Measurements from ENCODE around the gene SLIT3.

SLIT3 gene

GRCh38 chr5:169268019-169268418 lies 32.9 kb downstream of the SLIT3 start:
- intact Hi-C loops (cut with micrococcal nuclease) = no loop called here
- Mint-ChIP-seq H3K4me1 (ENCODE audit: low read depth) (no peaks in the 10 kb centered on the region), H3K36me3 (ENCODE audit: low read depth) (no peaks in the 10 kb centered on the region), H3K27ac (no peak overlapping the region), H3K9me3 (no peaks in the 10 kb centered on the region), H3K27me3 (no peaks in the 10 kb centered on the region), H3K4me3 (no peak overlapping the region)

- H3K4me1 Mint-ChIP-seq (ENCODE audit: low read depth) = no peaks in the 10 kb centered on the region
- no peak overlapping the region for H3K27ac Mint-ChIP-seq
- intact Hi-C loops (cut with micrococcal nuclease) = no loop called here
- H3K4me3 Mint-ChIP-seq = no peak overlapping the region
- no peaks in the 10 kb centered on the region for H3K36me3 Mint-ChIP-seq (ENCODE audit: low read depth)
- no peaks in the 10 kb centered on the region for H3K27me3 Mint-ChIP-seq
- no peaks in the 10 kb centered on the region for H3K9me3 Mint-ChIP-seq
Observed at GRCh38 chr5:169265888-169266287, 35.1 kb downstream of the SLIT3 start.

- Mint-ChIP-seq H3K27ac (no peak overlapping the region), H3K27me3 (no peaks in the 10 kb centered on the region), H3K36me3 (ENCODE audit: low read depth) (no peaks in the 10 kb centered on the region), H3K9me3 (no peaks in the 10 kb centered on the region), H3K4me3 (no peak overlapping the region), H3K4me1 (ENCODE audit: low read depth) (no peaks in the 10 kb centered on the region)
- intact Hi-C loops (cut with micrococcal nuclease) = no loop called here
Observed at GRCh38 chr5:169263591-169263990, 37.3 kb downstream of the SLIT3 start.

- Mint-ChIP-seq H3K36me3 (ENCODE audit: low read depth) (no peaks in the 10 kb centered on the region), H3K9me3 (no peaks in the 10 kb centered on the region), H3K4me1 (ENCODE audit: low read depth) (no peaks in the 10 kb centered on the region), H3K4me3 (no peak overlapping the region), H3K27me3 (no peaks in the 10 kb centered on the region), H3K27ac (no peak overlapping the region)
- intact Hi-C loops (cut with micrococcal nuclease) = no loop called here
Observed at GRCh38 chr5:169260896-169261569, 39.9 kb downstream of the SLIT3 start.

- Mint-ChIP-seq H3K9me3 (no peaks in the 10 kb centered on the region), H3K4me3 (no peak overlapping the region), H3K4me1 (ENCODE audit: low read depth) (no peaks in the 10 kb centered on the region), H3K36me3 (ENCODE audit: low read depth) (no peaks in the 10 kb centered on the region), H3K27ac (no peak overlapping the region), H3K27me3 (no peaks in the 10 kb centered on the region)
- intact Hi-C loops (cut with micrococcal nuclease) = no loop called here
Observed at GRCh38 chr5:169258372-169259000, 42.5 kb downstream of the SLIT3 start.

GRCh38 chr5:169256191-169256590 lies 44.7 kb downstream of the SLIT3 start:
- Mint-ChIP-seq H3K9me3 (no peaks in the 10 kb centered on the region), H3K27ac (no peak overlapping the region), H3K4me3 (no peak overlapping the region), H3K27me3 (peaks cover 1% of the 10 kb centered on the region), H3K4me1 (ENCODE audit: low read depth) (no peaks in the 10 kb centered on the region), H3K36me3 (ENCODE audit: low read depth) (no peaks in the 10 kb centered on the region)
- intact Hi-C loops (cut with micrococcal nuclease) = no loop called here

- Mint-ChIP-seq H3K4me1 (ENCODE audit: low read depth) (no peaks in the 10 kb centered on the region), H3K4me3 (no peak overlapping the region), H3K36me3 (ENCODE audit: low read depth) (no peaks in the 10 kb centered on the region), H3K27me3 (peaks cover 1% of the 10 kb centered on the region), H3K27ac (no peak overlapping the region), H3K9me3 (no peaks in the 10 kb centered on the region)
- intact Hi-C loops (cut with micrococcal nuclease) = no loop called here
Observed at GRCh38 chr5:169253071-169253470, 47.9 kb downstream of the SLIT3 start.

- Mint-ChIP-seq H3K9me3 (no peaks in the 10 kb centered on the region), H3K4me1 (ENCODE audit: low read depth) (no peaks in the 10 kb centered on the region), H3K4me3 (no peak overlapping the region), H3K36me3 (ENCODE audit: low read depth) (no peaks in the 10 kb centered on the region), H3K27me3 (peaks cover 1% of the 10 kb centered on the region), H3K27ac (no peak overlapping the region)
- intact Hi-C loops (cut with micrococcal nuclease) = no loop called here
Observed at GRCh38 chr5:169251333-169252084, 49.4 kb downstream of the SLIT3 start.

GRCh38 chr5:169250887-169251286 lies 50.1 kb downstream of the SLIT3 start:
- intact Hi-C loops (cut with micrococcal nuclease) = no loop called here

GRCh38 chr5:169248996-169249395 lies 51.9 kb downstream of the SLIT3 start:
- H3K27me3 Mint-ChIP-seq = peaks cover 1% of the 10 kb centered on the region
- H3K36me3 Mint-ChIP-seq (ENCODE audit: low read depth) = no peaks in the 10 kb centered on the region
- H3K4me3 Mint-ChIP-seq = no peak overlapping the region
- H3K4me1 Mint-ChIP-seq (ENCODE audit: low read depth) = no peaks in the 10 kb centered on the region
- no peak overlapping the region for H3K27ac Mint-ChIP-seq
- intact Hi-C loops (cut with micrococcal nuclease) = no loop called here
- no peaks in the 10 kb centered on the region for H3K9me3 Mint-ChIP-seq

More at GRCh38 chr5:169250887-169251286, 50.1 kb downstream of the SLIT3 start:
- Mint-ChIP-seq H3K36me3 (ENCODE audit: low read depth) (no peaks in the 10 kb centered on the region), H3K9me3 (no peaks in the 10 kb centered on the region), H3K27me3 (peaks cover 1% of the 10 kb centered on the region), H3K27ac (no peak overlapping the region), H3K4me1 (ENCODE audit: low read depth) (no peaks in the 10 kb centered on the region), H3K4me3 (no peak overlapping the region)

- H3K36me3 Mint-ChIP-seq (ENCODE audit: low read depth) = no peaks in the 10 kb centered on the region
- H3K9me3 Mint-ChIP-seq = no peaks in the 10 kb centered on the region
Observed at GRCh38 chr5:169248550-169248949, 52.4 kb downstream of the SLIT3 start.

GRCh38 chr5:169244812-169245211 lies 56.1 kb downstream of the SLIT3 start:
- no peak overlapping the region for H3K27ac Mint-ChIP-seq
- H3K36me3 Mint-ChIP-seq (ENCODE audit: low read depth) = no peaks in the 10 kb centered on the region
- no peaks in the 10 kb centered on the region for H3K27me3 Mint-ChIP-seq
- H3K9me3 Mint-ChIP-seq = peaks cover 8% of the 10 kb centered on the region
- intact Hi-C loops (cut with micrococcal nuclease) = no loop called here
- H3K4me1 Mint-ChIP-seq (ENCODE audit: low read depth) = no peaks in the 10 kb centered on the region
- no peak overlapping the region for H3K4me3 Mint-ChIP-seq

More at GRCh38 chr5:169248550-169248949, 52.4 kb downstream of the SLIT3 start:
- intact Hi-C loops (cut with micrococcal nuclease) = no loop called here
- Mint-ChIP-seq H3K4me3 (no peak overlapping the region), H3K27me3 (peaks cover 1% of the 10 kb centered on the region), H3K4me1 (ENCODE audit: low read depth) (no peaks in the 10 kb centered on the region), H3K27ac (no peak overlapping the region)

GRCh38 chr5:169243651-169244422 lies 57.1 kb downstream of the SLIT3 start:
- Mint-ChIP-seq H3K27me3 (no peaks in the 10 kb centered on the region), H3K4me3 (no peak overlapping the region), H3K4me1 (ENCODE audit: low read depth) (no peaks in the 10 kb centered on the region), H3K36me3 (ENCODE audit: low read depth) (no peaks in the 10 kb centered on the region), H3K9me3 (peaks cover 8% of the 10 kb centered on the region), H3K27ac (no peak overlapping the region)
- intact Hi-C loops (cut with micrococcal nuclease) = no loop called here

- H3K27ac Mint-ChIP-seq = no peak overlapping the region
- no peaks in the 10 kb centered on the region for H3K36me3 Mint-ChIP-seq (ENCODE audit: low read depth)
- no peaks in the 10 kb centered on the region for H3K4me1 Mint-ChIP-seq (ENCODE audit: low read depth)
- no peak overlapping the region for H3K4me3 Mint-ChIP-seq
- peaks cover 8% of the 10 kb centered on the region for H3K9me3 Mint-ChIP-seq
- no peaks in the 10 kb centered on the region for H3K27me3 Mint-ChIP-seq
- intact Hi-C loops (cut with micrococcal nuclease) = no loop called here
Observed at GRCh38 chr5:169242849-169243186, 58.1 kb downstream of the SLIT3 start.
